GM18907 (cell line): ENCODE measurements around the gene SLC25A51.
A peak's percentile ranks its signal among the peaks of the same experiment; 100 is the strongest.
"Not testable (repeated sequence)": the region's sequence is repeated elsewhere in the genome, so short reads cannot be mapped to it uniquely, and the experiment has no call there.

ENCODE experiments used
- ATAC-seq: cut with Tn5 transposase; IDR thresholded peaks from one replicate; pipeline ENCODE4 v1.9.1; 2021; ENCODE audit warnings: mild to moderate bottlenecking, moderate library complexity; ENCODE audit not compliant: unreplicated experiment

SLC25A51 gene

DNA sequence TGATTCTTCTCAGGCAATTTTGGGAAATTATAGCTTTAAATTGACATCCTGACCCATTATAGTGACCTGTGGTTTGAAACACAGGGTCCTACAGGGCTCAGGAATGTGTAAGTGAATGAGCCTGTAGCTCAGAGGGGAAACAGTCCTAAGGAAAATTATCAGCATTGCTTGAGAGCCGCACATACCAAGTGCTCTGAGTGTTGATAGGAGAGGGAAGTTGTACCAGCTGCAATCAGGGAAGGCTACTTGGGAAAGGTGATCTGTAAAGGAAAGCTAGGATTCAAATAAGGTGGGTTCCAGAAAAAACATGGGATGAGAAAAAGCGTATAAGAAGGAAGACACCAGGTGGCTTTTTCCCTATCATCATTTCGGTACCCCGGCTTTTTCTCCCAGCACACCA is 4.4 kb upstream of the SLC25A51 start:
- no peak for ATAC-seq

DNA sequence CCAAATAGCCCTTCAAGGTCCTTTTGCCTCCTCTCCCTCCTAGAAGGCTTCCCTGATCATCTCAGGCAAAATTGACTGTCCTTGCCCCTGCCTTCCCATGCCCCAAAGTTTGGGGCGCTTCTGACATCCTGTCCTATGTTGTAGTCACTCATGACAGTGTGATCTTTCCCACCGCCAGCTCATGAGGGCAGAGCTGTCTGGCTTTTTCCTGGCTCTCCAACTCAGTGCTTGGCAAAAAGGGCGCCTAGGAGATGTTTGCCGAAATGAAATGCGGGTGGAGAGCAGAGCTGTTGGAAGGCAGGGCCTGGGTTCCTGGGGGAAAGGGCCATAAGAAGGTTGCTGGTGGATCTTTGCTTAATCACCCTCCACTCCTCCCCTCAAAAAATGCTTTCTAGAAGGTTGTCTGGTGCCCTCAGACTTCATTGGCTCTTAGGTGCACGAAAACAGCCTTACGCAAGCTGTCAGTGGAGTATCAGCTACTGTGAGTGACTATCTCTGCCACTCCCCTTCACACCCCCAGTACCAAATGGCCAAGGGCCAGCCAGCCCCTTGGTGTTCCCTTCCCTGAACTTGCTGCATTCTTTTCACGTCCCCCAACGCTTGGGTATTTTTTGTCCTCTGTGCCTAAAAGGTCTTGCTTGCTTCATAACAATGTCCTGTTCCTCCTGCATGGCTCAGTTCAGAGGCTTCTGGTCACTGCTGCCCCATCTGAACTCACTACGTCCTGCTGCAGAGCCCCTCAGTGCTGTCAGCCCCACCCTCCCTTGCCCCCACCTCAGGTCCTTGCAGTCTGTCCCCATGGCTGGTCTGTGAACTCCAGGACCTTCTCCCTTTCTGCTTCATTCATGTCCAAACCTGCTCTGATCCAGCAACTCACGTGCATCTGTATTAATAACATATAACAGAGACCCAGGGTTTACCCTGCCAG is 2.6 kb upstream of the SLC25A51 start:
- ATAC-seq, result no peak

DNA sequence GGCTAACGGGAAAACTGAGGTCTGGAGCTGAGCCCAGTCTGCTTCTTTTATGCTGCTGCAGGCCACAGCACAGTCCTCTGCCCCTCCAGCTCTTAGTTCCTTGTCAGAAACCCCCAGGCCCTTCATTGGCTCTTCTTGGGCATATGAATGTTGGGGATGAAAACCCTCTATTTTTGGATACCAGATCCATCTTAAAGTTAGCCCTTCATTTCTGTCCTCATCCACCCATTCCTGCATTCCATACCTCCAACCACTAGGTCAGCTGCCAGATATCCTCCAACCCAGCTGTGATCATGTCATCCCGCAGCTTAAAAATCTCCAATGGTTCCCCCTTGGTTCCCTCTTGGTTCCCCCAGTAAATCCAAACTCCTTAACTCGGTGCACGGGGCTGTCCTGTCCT is 1.8 kb upstream of the SLC25A51 start:
- no peak for ATAC-seq

DNA sequence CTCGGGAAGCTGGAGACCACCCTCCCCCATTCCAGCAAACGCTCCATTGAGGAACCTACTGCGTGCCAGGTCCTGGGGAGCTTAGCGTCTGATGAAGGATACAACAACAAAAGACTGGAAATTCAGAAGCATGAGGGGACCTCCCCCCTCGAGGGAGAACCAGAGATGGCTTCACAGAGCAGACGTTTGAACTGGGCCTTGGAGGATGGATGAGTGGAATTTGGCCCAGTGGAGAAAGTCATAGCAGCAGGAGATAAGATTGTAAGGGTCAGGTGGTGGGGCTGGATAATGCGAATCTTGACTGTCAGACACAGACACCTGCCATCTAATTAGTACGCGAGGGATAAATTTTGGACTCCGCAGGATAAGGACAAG is 1.2 kb upstream of the SLC25A51 start:
- ATAC-seq, result no peak

DNA sequence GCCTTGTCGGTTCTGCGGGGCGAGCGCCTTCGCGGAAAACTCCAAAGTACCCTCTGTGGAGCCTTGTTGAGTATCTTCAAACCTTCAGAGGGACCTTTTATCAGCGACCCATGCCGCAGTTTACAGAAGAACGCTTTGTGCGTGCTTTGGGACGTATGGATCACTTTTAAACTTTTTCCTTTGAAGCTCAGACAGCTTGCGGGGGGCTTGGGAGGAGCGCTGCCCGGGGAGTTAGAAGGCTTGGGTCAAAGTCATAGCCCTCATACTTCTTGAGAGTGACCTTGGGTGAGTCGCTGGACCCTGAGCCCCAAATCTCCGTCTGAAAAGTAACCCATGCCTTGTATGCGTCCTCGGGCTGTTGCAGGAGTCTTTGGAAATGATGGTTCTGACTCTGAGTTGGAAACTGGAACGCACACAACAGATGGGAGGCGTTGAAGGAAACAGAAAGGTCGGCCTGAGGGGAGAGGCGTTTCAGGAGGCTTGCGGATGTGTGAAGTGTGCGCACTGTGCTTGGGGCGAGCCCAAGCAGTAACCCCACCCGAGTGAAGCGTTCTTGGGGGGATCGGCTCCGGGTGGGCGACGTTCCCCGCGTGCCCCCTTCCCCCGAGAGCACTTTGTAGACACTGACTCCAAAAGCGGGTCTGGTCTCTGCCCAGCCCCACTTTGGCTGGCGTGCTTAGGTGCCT is 661 bp upstream of the SLC25A51 start:
- no peak for ATAC-seq

DNA sequence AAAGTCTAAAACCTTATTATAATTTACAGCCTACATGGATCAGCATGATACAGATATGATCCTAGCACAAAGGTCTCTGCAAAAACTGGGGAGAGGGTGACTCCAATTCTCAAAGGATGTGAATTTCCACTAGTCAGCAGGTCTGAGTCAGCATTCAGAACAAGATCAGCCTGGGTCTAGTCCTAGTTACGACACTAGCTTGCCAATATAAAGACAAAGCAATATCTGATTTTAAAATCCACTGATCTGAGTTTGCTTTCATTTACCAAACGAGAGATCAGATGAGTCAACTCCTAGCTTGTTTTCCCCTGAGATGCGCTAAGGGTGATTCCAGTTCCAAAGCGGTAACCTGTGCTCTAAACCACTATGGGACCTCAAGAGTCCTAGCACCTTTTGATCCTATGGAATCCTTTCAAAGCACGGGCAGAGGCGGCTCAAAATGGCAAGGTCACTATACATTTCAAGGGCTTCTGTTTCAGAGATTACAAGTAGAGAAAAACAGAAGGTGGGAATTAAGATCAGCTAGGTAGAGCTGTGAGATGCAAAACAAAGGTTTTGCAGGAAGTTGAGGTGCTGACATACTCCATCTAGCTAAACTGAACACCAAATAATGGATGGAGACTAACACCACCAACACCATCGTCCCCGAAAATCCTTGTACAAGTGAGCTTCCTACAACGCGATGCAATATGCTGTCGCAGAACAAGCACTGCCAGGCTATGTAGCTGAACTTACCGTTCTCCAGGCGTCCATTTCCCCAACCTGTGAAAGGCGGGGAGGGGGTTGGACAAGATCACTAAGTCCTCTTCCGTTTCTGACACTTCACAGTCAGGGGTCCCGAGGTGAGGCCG is 906 bp downstream of the SLC25A51 start:
- peak; percentile 15 for ATAC-seq

DNA sequence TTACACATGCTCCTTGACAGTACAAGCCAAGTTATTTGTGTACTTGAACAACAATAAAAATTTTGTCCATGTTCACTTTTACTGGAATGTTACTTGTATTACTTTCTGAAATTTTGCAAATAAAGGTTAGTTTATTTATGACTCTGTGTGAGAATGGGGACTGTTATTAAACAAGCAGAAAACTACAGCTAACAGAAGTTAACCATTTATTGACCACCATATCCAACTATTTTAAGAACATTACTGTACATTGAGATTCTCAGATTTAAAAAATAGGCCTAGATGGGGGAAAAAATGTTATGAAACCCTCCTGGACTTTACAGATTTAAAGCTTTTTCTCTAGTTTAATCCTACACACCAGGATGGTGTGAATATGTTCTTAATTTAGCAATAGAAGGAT is 1.8 kb downstream of the SLC25A51 start:
- no peak for ATAC-seq

DNA sequence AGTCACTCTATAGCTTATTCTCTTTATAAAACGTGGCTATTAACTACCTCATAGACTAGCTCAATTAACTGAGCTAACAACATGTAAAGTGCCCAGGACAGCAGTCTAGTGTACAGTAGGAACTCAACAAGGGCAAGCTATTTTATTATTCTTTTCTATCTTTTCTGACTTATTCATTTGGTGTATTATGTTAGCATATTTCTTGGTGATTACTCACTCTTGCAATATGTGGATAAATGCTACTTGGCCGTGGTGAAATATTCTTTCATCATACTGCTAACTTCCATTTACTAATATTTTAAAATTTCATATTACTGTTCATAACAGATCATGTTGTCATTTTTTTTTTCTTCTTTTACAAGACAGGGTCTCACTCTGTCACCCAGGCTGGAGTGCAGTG is 4.9 kb downstream of the SLC25A51 start:
- ATAC-seq, result no peak

DNA sequence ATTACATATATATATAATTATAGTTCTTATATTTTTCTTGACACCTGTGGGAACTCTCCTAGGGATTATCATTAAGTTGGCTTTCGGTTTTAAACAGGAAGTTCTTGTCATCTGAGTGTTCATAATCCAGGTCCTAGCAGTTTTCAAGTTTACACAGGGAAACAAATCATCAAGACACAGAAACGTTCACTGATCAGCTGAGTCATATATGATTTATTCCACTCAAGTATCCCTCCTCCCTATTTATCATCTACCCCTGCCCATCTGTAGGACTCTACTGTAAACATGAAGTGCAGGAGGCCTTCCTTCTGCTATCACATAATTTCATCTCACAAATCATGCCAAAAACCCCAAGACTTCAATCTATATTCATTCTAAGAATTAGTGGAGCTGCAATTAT is 6.3 kb downstream of the SLC25A51 start:
- no peak for ATAC-seq

DNA sequence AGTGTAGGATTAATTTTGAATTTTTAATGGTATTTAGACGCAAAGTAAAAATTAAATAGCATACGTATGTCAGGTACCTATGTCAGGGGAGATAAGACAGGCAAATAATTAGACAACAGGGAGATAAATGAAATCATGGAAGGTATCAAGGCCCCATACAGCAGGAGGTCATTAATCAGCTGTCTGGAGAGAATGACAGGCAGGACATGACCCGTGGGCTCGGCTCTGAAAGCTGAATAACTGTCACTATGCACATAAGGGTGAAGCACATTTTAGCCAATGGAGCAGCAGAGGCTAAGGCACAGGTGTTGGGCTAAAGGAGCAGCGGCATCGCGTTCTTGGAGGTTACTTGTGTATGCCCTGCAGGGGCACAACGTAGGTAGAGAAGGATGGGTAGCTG is 11.9 kb downstream of the SLC25A51 start:
- ATAC-seq, result no peak

DNA sequence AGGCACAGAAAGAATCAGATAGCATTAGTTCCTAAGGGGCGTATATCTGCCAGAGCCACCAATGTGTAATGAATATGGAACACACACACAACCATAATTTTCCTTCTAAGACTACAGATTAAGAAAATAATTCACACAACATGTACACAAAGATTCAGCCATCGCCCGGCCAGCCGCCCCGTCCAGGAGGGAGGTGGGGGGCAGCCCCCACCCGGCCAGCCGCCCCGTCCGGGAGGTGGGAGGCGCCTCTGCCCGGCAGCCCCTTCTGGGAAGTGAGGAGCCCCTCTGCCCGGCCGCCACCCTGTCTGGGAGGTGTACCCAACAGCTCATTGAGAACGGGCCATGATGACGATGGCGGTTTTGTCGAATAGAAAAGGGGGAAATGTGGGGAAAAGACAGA is 12.9 kb downstream of the SLC25A51 start:
- not testable (repeated sequence) for ATAC-seq

DNA sequence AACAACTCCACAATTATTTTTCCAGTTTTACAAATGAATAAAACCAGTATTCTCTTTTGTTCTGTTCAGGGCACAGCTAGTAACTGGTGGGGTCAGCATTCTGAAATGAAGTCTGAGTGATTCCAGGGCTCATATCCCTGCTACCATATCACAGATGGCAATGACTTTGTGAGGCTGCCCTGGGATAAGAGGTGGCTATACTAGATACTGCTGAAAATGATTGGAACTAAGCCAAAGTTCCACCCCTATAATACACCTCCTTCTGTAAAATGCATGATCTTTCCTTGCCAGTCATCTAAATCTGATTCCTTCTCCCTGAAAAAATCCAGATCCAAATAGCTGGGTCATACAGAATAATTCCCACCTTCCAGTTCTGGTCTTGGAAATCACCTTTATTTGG is 14.4 kb downstream of the SLC25A51 start:
- ATAC-seq, result no peak

DNA sequence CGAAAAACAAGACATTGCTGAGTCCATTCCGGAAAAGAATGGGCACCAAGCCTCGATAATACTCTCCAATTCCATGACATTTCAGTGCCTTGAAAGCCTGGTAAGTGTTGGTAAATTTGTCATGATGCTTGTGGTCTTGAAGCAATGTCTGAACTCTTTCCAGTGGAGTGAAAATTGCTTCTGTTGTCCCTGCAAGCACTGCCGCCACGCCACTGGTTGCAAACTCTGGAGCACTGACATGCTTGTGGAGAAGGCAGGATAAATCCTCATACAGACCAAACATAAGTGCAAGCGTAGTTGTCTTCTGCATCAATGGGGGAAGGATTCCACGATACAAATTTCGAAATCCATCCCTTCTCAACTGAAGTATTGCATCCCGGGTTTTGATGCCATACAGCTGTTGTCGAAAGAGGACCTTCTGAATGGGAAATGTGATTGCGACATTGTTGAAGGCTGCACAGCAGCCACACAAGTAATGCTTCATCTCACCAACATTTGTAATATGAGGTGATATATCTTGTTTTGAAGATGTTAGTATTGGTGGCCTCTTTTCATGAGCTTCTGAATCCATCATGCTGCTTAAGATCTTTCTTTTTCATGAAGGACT is 15.8 kb downstream of the SLC25A51 start:
- ATAC-seq, result not testable (repeated sequence)

DNA sequence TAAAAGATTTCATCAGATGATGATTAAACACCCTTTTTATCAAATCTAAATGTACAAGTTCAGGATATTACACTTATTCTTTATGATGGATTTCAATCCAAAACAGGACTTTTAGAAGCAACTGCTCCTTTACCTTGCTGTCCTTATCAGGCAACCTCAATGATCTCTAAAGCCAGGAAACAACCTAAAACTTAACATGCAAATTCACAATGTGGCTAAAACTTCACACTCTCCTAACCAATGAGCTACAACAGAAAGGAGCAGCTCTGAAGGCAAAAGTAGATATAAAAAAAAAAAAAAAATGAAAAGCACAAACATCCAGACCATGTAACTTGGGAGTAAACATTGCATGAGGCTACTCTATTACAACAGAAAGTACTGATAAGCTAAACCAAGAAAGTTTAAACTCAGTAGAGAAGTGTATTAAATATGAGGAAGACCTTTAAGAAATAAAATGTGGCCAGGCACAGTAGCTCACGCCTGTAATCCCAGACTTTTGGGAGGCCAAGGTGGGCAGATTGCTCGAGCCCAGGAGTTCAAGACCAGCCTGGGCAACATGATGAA is 22.9 kb downstream of the SLC25A51 start:
- ATAC-seq, result no peak

DNA sequence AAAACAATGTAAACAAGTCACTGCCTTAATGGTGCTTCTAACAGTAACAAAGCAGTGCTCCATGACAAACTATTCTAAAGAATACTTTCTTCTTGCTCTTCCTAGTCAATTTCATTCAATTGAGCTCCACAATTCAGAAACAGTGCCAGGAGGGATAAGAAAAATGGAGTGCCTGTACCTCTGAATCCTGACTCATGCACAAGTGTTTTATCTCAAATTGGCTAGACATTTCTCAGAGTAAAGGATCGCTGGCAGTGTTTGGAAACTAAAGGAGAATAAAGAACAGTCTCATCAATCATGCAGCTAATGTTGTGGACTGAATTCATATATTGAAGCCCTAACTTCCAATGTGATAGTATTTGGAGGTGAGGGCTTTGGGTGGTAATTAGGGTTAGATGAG is 27.6 kb downstream of the SLC25A51 start:
- ATAC-seq, result no peak

DNA sequence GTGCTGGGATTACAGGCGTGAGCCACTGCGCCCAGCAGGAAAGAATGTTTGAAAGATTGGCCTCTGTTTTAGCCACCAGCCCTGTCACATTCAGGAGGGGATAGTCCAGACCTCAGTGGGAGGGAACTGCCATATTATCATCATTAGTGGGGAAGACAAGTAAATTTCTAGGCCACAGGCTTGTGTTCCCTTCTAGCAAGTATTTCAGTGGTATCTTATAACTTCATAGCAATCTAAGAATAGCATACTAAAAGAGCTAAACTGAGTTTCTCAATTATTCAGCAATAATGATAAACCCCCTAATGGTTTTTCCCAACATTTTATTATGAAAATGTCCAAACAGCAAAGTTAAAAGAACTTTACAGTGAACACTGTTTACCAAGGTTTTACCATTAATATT is 30.0 kb downstream of the SLC25A51 start:
- ATAC-seq, result no peak

DNA sequence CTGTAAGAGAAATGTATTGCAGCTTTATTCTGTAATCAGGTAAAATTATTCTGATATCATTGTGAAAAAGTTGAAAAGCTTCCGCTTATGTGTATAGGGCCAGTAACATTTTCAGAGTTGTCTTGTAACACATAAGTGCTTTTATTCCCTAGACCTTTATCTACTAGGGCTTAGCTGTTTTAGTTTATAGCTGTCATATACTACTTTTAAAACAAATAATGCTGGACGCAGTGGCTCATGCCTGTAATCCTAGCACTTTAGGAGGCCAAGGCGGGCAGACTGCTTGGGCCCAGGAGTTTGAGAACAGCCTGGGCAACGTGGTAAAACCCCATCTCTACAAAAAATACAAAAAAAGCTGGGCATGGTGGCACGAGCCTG is 33.1 kb downstream of the SLC25A51 start:
- ATAC-seq, result no peak

DNA sequence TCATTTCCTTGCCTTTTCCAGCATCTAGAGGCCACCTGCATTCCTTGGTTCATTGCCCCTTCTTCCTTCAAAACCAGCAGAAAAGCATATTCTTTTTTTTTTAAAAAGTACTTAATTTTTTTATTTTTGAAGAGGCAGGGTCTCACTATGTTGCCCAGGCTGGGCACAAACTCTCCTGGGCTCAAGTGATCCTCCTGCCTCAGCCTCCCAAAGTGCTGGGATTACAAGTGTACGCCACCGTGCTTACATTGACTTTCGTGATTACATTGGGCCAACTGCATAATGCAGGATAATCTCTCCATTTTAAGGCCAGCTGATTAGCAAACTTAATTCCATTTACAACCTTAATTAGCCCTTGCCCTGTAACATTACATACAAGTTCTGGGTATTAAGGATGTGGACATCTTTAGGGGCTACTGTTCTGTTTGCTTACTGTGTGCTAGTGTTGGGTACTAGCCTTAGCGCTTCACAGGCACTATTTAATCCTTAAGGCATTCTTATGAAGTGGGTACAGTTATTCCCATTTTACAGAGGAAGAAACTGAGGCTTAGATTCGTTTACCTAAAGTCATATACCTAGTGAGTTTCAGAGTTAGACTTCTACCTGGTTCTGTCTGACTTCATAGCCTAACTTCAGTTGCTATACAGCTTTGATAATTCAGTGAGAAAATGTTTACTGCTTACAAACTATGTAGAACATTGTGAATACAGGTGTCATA is 33.7 kb downstream of the SLC25A51 start:
- no peak for ATAC-seq

DNA sequence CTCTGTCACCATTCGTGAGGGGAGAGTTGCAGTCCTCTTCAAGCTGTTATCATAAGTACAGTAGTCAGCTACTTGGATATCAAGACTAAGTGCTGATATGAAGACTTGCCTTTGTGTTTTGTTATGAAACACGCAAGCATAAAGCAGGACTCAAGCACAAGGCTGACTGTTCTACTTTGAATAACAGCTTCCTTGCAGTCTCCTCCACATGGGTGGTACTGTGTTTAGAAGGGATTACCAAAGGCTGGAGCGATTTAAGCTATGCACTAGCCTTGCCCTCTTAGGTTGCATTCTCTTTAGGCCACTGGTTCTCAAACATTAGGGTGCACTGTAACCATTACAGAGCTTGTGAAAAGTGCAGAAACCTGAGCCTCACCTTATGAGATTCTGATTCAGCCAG is 41.4 kb downstream of the SLC25A51 start:
- ATAC-seq, result no peak

DNA sequence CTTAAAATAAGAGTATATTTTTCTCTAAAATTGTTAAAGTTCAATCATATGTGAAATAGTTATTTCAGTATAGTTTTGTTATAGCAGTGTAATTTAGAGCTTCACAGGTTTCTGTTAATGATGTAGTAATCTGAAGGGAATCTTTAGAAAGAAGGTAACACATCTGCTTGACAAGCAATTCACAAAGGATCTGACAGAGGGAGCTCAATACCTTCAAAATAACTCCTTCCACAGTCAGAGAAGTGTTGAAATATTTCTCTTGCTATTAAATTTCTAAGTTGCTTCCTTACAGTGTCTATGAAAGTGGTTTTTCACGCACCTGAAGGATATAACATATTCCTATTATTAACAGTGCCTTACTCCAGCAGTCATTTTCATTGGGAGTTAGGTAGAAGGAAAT is 44.9 kb downstream of the SLC25A51 start:
- ATAC-seq, result no peak
